GM12801 (cell line): ENCODE results near the gene DYSF.

Experiments
- TF ChIP-seq, protein P1 (sequence below): IDR thresholded peaks from one replicate; pipeline ENCODE4 v1.5.1; 2011; ENCODE audit warnings: control low read depth; ENCODE audit not compliant: insufficient read length; ENCODE audit errors: extremely low read depth

DYSF gene

DNA sequence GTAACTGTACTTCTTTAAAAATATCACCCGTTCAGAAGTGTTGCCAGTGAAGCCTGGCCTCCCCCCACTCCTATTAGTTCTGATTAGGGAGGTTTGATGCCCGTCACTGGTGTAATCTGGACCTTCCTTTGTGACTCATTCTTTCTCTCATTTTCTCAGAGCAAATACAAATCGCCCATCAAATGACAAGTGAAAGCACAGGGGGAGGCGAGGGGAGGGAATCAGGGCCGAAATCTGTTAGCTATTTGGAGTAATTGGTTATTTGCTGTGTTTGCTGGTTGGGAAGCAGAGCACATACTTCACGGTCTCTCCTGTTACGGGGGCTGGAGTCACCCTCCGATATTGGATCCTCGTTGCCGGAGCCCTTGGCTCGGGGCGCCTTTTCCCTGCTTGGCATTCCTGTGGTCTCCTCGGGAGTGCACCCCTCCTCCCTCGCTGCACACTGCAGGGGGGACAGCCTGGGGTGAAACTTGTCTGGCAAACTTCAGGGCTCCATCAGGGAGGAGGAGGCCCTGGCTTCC lies 178.1 kb downstream of the DYSF start:
- TF ChIP-seq, protein P1, sequence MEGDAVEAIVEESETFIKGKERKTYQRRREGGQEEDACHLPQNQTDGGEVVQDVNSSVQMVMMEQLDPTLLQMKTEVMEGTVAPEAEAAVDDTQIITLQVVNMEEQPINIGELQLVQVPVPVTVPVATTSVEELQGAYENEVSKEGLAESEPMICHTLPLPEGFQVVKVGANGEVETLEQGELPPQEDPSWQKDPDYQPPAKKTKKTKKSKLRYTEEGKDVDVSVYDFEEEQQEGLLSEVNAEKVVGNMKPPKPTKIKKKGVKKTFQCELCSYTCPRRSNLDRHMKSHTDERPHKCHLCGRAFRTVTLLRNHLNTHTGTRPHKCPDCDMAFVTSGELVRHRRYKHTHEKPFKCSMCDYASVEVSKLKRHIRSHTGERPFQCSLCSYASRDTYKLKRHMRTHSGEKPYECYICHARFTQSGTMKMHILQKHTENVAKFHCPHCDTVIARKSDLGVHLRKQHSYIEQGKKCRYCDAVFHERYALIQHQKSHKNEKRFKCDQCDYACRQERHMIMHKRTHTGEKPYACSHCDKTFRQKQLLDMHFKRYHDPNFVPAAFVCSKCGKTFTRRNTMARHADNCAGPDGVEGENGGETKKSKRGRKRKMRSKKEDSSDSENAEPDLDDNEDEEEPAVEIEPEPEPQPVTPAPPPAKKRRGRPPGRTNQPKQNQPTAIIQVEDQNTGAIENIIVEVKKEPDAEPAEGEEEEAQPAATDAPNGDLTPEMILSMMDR, result no peak

DNA sequence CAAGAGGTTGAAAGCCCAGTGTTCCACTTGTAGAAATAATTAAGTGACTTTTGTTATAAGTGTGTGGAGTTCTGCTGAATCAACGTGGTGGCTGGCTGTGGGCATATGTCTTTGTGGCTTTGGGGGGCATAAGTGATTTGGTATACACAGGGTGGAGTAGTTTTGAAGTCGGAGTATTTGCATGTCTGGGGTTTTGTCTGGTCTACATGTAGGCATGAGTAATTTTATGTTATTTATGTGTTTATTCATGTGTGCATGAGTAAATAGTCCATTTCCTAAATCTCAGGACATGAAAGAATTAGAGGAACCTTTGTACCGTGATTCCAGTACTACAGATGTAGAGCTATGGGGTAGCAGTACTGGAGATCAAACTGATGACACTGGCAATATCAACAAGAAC lies 179.7 kb downstream of the DYSF start:
- TF ChIP-seq, protein P1, result no peak

DNA sequence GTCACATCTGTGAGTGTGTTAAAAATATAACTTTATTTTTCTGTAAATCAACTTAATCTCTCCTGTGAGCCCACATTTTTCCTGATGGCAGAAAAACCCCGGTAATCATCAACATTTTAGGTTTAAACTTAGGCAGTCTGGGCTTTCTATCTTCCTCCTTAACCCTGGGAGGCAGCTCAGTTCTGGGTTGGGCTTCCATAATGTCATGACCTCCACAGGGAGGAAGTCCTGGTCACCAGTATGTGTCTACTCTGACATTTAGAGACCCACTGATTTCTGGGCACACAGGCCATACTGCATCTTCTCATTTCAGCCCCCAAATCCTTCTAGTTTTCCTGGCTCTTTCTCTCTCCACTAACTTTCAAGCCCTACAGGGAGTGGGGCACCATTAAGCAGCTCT lies 181.2 kb downstream of the DYSF start:
- TF ChIP-seq, protein P1, result no peak

DNA sequence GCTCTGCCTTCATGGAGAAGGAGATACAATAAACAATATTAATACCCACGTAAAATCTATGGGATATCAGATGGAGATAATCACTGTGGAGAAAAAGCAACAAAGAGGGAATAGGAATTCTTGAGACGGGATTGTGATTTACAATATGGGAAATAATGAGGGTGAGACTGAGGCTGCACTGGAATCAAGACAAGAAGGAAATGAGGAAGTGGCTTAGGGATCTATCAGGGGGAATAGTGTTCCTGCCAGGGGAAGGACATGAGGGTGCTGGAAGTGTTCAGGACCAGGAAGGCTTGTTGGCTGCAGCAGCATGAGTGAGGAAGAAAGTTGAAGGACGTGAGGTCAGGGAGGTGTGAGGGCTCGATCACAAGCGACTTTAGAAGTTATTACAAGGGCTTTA lies 182.4 kb downstream of the DYSF start:
- TF ChIP-seq, protein P1, result no peak

DNA sequence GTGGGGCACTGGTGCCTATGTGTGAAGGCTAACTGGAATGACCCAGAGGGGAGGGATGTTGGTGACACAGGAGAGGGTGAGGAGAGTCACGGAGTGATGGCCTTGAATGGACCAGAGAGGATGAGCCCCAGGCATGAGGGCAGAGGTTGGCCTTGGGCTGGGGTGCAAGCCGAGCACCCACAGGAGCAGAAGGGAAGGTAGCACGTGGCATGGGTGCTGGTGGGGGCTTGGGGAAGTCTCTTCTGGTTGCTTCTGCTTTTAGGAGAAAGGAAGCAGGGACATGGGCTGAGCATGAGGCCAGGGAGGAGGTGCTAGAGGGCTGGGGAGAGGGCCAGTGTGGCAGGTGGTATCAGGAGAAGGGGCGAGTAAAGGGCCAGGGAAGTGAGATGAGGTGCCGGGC lies 183.8 kb downstream of the DYSF start:
- TF ChIP-seq, protein P1, result no peak

DNA sequence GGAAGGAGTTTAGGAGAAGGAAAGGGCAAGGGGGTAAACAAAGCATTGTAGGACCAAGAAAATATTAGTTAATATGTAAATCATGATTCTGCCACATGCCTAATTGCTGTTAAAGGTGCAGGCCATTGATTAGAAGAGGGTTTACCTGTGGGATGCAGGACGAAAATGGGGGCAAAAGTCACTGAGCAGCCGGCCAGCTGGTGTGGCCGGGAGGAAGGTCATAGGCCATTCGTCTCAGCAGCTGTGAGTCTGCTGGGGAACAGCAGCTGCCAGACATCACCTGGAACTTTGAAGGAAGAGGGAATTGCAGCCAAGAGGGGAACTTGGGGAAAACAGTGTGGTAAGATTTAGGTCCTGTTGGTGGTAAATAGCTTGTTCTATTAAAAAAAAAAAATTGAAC lies 184.4 kb downstream of the DYSF start:
- TF ChIP-seq, protein P1, result no peak

DNA sequence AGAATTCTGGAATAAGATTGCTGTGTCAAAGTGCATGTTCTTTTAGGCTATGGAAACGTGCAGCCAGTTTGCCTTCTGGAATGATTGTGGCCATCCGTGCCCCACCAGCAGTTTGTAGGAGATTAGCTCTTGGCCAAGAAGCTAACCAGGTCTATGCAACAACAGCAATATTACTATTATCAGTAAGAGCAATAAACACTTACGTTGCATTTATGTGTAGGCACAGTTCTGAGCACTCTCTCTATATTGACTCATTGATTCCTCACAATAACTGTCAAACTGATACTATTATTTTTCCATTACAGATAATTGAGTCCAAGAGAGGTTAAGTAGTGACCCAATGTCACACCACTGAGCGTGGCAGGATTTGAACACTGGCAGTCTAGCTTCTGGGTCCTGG lies 186.4 kb downstream of the DYSF start:
- TF ChIP-seq, protein P1, result no peak

DNA sequence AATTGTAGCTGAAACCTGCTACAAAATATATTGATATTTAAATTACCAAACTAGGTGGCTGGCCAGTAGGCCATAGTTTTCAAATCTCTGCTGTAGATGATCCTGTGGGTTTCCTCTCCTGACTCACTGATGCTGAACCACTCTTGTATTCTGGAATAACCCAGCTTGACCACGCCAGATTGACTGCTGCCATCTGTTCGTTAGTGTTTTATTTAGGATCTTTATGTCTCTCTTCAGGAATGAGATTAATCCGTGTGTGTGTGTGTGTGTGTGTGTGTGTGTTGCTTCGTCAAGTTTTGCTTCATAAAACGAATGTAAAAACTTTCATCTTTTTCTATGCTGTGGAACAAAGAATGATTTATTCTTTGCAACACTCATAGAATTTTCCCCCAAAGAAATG lies 187.1 kb downstream of the DYSF start:
- TF ChIP-seq, protein P1, result no peak
